ENCODE data around the gene CES4A.

The CES4A gene

DNA sequence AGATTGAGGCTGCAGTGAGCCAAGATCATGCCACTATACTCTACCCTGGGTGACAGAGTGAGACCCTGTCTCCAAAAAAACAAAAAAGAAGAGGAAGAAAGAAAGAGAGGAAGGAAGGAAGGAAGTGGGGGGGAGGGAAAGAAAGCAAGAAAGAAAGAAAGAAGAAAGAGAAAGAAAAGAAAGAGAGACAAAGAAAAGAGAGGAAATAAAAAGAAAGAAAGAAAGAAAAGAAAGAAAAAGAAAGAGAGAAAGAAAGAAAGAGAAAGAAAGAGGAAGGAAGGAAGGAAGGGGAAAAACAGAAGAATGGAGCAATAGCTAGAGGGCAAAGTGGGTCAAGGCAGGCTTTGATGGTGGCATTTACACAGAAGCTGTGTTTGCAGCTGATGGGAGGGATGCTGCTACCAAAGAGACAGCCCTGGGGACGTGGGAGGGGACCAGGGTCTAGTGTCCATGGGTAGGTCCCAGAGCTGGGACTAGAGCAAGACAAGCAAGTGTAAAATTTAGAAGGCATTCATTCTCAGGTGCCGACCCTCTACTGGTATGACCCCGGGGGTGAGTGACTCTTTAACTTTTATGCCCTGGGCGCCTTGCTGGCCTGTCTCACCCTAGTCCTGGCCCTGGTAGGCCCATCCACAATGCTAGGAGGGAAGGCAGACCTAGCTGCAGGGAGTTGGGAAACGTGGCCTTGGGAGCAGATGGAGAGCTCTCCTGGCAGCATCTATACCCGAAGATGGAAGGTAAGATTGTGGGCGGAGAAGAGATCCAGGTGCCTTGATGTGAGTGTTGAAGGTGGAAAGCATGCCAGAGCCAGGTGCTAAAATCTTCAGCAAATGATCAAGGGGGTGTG, 29.3 kb upstream of the CES4A start:
- no peaks in the 10 kb centered on the region for H3K9me3 ChIP-seq (ENCODE audit: control insufficient read depth, low read depth, low read length)
- no peaks in the 10 kb centered on the region for H3K36me3 ChIP-seq (ENCODE audit: control insufficient read depth, low read depth, low read length)
- no peak overlapping the region for H3K9ac ChIP-seq (ENCODE audit: low read length)
- no peaks in the 10 kb centered on the region for H3K27me3 ChIP-seq (ENCODE audit: control insufficient read depth, insufficient read depth, low read length)
- no peaks in the 10 kb centered on the region for H3K4me1 ChIP-seq (ENCODE audit: control insufficient read depth, low read depth, low read length)
- H3K27ac ChIP-seq (ENCODE audit: low read length), result no peak overlapping the region
- no peak overlapping the region for H3K4me3 ChIP-seq (ENCODE audit: low read length)

DNA sequence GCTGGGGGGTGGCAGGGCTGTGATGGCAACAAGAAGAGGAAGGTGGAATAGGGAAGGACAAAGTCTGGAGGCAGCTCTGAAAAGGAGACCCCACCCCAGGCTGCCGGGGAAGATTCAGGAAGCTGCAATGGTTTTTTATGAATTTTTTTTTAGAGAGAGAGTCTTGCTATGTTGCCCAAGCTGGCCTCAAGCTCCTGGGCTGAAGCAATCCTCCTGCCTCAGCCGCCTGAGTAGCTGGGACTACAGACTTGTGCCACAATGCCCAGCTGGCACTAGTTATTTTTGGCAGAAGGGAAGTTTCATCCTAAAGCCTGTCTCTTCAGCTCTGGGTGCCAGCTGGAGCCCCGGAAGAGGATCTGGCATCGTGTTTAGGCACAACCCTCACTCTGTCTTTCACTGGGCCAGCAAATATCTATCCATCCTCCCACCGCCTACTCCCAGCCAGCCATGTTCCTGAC, 28.7 kb upstream of the CES4A start:
- H3K27ac ChIP-seq (ENCODE audit: low read length), result no peak overlapping the region

DNA sequence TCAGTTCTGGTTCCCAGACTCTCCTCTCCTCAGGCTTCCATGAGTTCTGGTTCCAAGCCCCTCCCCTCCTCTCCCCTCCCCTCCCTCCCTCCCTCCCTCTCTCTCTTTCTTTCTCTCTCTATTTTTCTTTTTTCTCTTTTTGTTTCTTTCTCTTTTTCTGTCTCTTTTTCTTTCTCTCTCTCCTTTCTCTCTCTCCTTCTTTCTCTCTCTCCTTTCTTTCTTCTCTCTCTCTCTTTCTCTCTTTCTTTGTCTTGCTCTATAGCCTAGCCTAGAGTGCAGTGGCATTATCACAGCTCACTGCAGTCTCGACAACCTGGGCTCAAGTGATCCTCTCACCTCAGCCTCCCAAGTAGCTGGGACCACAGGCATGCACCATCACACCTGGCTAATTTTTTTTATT, 28.1 kb upstream of the CES4A start:
- no peaks in the 10 kb centered on the region for H3K9me3 ChIP-seq (ENCODE audit: control insufficient read depth, low read depth, low read length)
- H3K4me1 ChIP-seq (ENCODE audit: control insufficient read depth, low read depth, low read length), result no peaks in the 10 kb centered on the region
- H3K36me3 ChIP-seq (ENCODE audit: control insufficient read depth, low read depth, low read length), result no peaks in the 10 kb centered on the region
- H3K27me3 ChIP-seq (ENCODE audit: control insufficient read depth, insufficient read depth, low read length), result no peaks in the 10 kb centered on the region
- no peak overlapping the region for H3K27ac ChIP-seq (ENCODE audit: low read length)
- no peak overlapping the region for H3K4me3 ChIP-seq (ENCODE audit: low read length)
- H3K9ac ChIP-seq (ENCODE audit: low read length), result no peak overlapping the region

More for the DNA sequence above, 28.7 kb upstream of the CES4A start:
- no peak overlapping the region for H3K9ac ChIP-seq (ENCODE audit: low read length)
- no peaks in the 10 kb centered on the region for H3K4me1 ChIP-seq (ENCODE audit: control insufficient read depth, low read depth, low read length)
- no peak overlapping the region for H3K4me3 ChIP-seq (ENCODE audit: low read length)
- H3K9me3 ChIP-seq (ENCODE audit: control insufficient read depth, low read depth, low read length), result no peaks in the 10 kb centered on the region
- H3K36me3 ChIP-seq (ENCODE audit: control insufficient read depth, low read depth, low read length), result no peaks in the 10 kb centered on the region
- no peaks in the 10 kb centered on the region for H3K27me3 ChIP-seq (ENCODE audit: control insufficient read depth, insufficient read depth, low read length)

DNA sequence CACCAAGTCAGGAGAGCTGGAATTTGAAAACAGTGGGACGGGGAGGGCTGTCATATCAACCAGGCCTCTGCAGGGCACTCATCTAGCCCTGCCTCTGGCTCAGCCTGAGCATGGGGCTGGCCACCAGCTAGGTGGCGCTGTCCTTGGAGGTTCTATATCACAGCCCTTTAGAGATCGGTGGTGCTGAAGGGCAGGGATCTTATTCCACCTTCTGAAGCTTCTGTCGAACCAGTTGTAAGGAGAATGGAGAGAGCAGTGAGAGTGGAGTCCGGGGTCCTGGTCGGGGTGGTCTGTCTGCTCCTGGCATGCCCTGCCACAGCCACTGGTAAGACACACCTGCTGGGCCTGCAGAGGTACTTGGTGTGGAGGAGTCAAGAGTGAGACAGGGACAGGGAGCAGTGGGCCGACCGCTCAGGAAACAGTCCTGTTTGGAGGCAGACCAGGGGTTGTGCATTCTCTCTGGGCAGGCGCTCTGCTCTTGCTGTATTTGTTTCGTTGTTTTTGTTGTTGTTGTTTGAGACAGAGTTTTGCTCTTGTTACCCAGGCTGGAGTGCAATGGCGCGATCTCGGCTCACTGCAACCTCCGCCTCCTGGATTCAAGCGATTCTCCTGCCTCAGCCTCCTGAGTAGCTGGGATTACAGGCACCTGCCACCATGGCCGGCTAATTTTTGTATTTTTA, 27.2 kb upstream of the CES4A start, which contains the start of gene CES3:
CES3 (plus strand) TSS at position 202 of the 680 bp plus-strand sequence; CDS start at position 244, 42 bp downstream.
- no peaks in the 10 kb centered on the region for H3K36me3 ChIP-seq (ENCODE audit: control insufficient read depth, low read depth, low read length)
- H3K4me1 ChIP-seq (ENCODE audit: control insufficient read depth, low read depth, low read length), result no peaks in the 10 kb centered on the region
- no peaks in the 10 kb centered on the region for H3K27me3 ChIP-seq (ENCODE audit: control insufficient read depth, insufficient read depth, low read length)
- no peaks in the 10 kb centered on the region for H3K9me3 ChIP-seq (ENCODE audit: control insufficient read depth, low read depth, low read length)
- H3K27ac ChIP-seq (ENCODE audit: low read length), result no peak within 1 kb of the TSS
- peak within 1 kb of the TSS; percentile 54 for H3K4me3 ChIP-seq (ENCODE audit: low read length)
- H3K9ac ChIP-seq (ENCODE audit: low read length), result no peak within 1 kb of the TSS

GRCh38 chr16:66961914-66962313, 26.5 kb upstream of the CES4A start:
- Histone ChIP-seq H3K4me3 (ENCODE audit: low read length) (no peak overlapping the region), H3K9ac (ENCODE audit: low read length) (no peak overlapping the region), H3K36me3 (ENCODE audit: control insufficient read depth, low read depth, low read length) (no peaks in the 10 kb centered on the region), H3K4me1 (ENCODE audit: control insufficient read depth, low read depth, low read length) (no peaks in the 10 kb centered on the region), H3K27me3 (ENCODE audit: control insufficient read depth, insufficient read depth, low read length) (no peaks in the 10 kb centered on the region), H3K9me3 (ENCODE audit: control insufficient read depth, low read depth, low read length) (no peaks in the 10 kb centered on the region), H3K27ac (ENCODE audit: low read length) (no peak overlapping the region)

GRCh38 chr16:66964049-66964448, 24.3 kb upstream of the CES4A start:
- H3K4me1 ChIP-seq (ENCODE audit: control insufficient read depth, low read depth, low read length), result no peaks in the 10 kb centered on the region

DNA sequence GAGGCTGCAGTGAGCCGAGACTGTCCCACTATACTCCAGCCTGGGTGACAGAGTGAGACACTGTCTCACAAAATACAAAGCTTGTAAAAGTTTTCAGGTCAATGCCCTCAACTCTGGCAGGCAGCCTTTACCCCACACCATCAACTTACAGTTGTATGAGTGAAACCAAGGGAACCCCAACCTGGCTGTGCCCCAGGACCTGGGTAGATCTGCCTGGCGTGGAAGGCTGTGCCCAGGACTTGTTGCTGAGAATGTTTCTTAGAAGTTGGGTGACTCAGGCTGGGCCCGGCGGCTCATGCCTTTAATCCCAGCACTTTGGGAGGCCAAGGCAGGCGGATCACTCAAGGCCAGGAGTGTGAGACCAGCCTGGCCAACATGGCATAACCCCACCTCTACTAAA, 19.5 kb upstream of the CES4A start:
- H3K9ac ChIP-seq (ENCODE audit: low read length), result no peak overlapping the region
- H3K4me3 ChIP-seq (ENCODE audit: low read length), result no peak overlapping the region
- H3K27ac ChIP-seq (ENCODE audit: low read length), result no peak overlapping the region
- no peaks in the 10 kb centered on the region for H3K4me1 ChIP-seq (ENCODE audit: control insufficient read depth, low read depth, low read length)
- no peaks in the 10 kb centered on the region for H3K9me3 ChIP-seq (ENCODE audit: control insufficient read depth, low read depth, low read length)
- H3K36me3 ChIP-seq (ENCODE audit: control insufficient read depth, low read depth, low read length), result no peaks in the 10 kb centered on the region
- H3K27me3 ChIP-seq (ENCODE audit: control insufficient read depth, insufficient read depth, low read length), result no peaks in the 10 kb centered on the region

More at GRCh38 chr16:66964049-66964448, 24.3 kb upstream of the CES4A start:
- Histone ChIP-seq H3K27me3 (ENCODE audit: control insufficient read depth, insufficient read depth, low read length) (no peaks in the 10 kb centered on the region), H3K27ac (ENCODE audit: low read length) (no peak overlapping the region), H3K9me3 (ENCODE audit: control insufficient read depth, low read depth, low read length) (no peaks in the 10 kb centered on the region), H3K9ac (ENCODE audit: low read length) (no peak overlapping the region), H3K4me3 (ENCODE audit: low read length) (no peak overlapping the region), H3K36me3 (ENCODE audit: control insufficient read depth, low read depth, low read length) (no peaks in the 10 kb centered on the region)

- Histone ChIP-seq H3K9ac (ENCODE audit: low read length) (no peak overlapping the region), H3K27me3 (ENCODE audit: control insufficient read depth, insufficient read depth, low read length) (no peaks in the 10 kb centered on the region), H3K36me3 (ENCODE audit: control insufficient read depth, low read depth, low read length) (no peaks in the 10 kb centered on the region), H3K4me1 (ENCODE audit: control insufficient read depth, low read depth, low read length) (no peaks in the 10 kb centered on the region), H3K9me3 (ENCODE audit: control insufficient read depth, low read depth, low read length) (no peaks in the 10 kb centered on the region), H3K4me3 (ENCODE audit: low read length) (no peak overlapping the region), H3K27ac (ENCODE audit: low read length) (no peak overlapping the region)
Observed at GRCh38 chr16:66970775-66971720, 17.3 kb upstream of the CES4A start.

GRCh38 chr16:66972983-66973382, 15.4 kb upstream of the CES4A start:
- no peak overlapping the region for H3K9ac ChIP-seq (ENCODE audit: low read length)
- H3K27me3 ChIP-seq (ENCODE audit: control insufficient read depth, insufficient read depth, low read length), result no peaks in the 10 kb centered on the region
- H3K27ac ChIP-seq (ENCODE audit: low read length), result no peak overlapping the region
- no peaks in the 10 kb centered on the region for H3K9me3 ChIP-seq (ENCODE audit: control insufficient read depth, low read depth, low read length)
- H3K4me3 ChIP-seq (ENCODE audit: low read length), result no peak overlapping the region
- no peaks in the 10 kb centered on the region for H3K4me1 ChIP-seq (ENCODE audit: control insufficient read depth, low read depth, low read length)
- no peaks in the 10 kb centered on the region for H3K36me3 ChIP-seq (ENCODE audit: control insufficient read depth, low read depth, low read length)

GRCh38 chr16:66973716-66974115, 14.7 kb upstream of the CES4A start:
- H3K27me3 ChIP-seq (ENCODE audit: control insufficient read depth, insufficient read depth, low read length), result no peaks in the 10 kb centered on the region
- H3K36me3 ChIP-seq (ENCODE audit: control insufficient read depth, low read depth, low read length), result no peaks in the 10 kb centered on the region
- H3K9ac ChIP-seq (ENCODE audit: low read length), result no peak overlapping the region
- H3K27ac ChIP-seq (ENCODE audit: low read length), result no peak overlapping the region
- no peak overlapping the region for H3K4me3 ChIP-seq (ENCODE audit: low read length)
- H3K9me3 ChIP-seq (ENCODE audit: control insufficient read depth, low read depth, low read length), result no peaks in the 10 kb centered on the region
- no peaks in the 10 kb centered on the region for H3K4me1 ChIP-seq (ENCODE audit: control insufficient read depth, low read depth, low read length)

All from iPS-18a (cell line).